GM13976 (cell line): ENCODE measurements around the gene PITX2.

Experiments
- DNase-seq: peaks from one replicate; pipeline ENCODE4 v3.0.0; 2012; ENCODE audit warnings: low spot score
- in situ Hi-C: fragments of 300-500 bp; cut with MboI; formaldehyde crosslinking; loops from one replicate; pipeline ENCODE4 v1.12.0; 2022; ENCODE audit warnings: low sequenced_read_pairs, mixed read lengths, inconsistent platforms; ENCODE audit not compliant: unreplicated experiment
- TF ChIP-seq, protein P1 (sequence below): IDR thresholded peaks from 2 replicates; pipeline ENCODE4 v1.5.1; 2012; ENCODE audit warnings: borderline replicate concordance, mild to moderate bottlenecking; ENCODE audit not compliant: insufficient read depth; ENCODE audit errors: extremely low read depth, missing control alignments, control extremely low read depth

Gene PITX2

DNA sequence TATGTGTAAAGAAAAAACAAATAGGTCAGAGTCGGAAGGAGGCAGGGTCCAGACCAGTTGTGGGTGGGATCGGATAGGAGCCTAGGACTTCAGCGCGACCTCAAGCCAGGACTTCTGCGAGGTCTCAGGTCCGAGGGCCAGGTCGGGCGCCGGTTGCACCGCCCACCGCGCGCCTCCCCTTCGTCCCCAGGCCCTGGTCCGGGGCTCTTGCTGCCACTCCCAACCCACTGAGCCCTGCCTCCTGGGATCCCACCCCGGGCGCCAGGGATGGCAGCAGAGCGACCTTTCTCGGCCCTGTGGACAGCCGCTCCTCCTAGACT, 12.3 kb downstream of the PITX2 start:
- in situ Hi-C loops, result no loop called here
- TF ChIP-seq, protein P1, sequence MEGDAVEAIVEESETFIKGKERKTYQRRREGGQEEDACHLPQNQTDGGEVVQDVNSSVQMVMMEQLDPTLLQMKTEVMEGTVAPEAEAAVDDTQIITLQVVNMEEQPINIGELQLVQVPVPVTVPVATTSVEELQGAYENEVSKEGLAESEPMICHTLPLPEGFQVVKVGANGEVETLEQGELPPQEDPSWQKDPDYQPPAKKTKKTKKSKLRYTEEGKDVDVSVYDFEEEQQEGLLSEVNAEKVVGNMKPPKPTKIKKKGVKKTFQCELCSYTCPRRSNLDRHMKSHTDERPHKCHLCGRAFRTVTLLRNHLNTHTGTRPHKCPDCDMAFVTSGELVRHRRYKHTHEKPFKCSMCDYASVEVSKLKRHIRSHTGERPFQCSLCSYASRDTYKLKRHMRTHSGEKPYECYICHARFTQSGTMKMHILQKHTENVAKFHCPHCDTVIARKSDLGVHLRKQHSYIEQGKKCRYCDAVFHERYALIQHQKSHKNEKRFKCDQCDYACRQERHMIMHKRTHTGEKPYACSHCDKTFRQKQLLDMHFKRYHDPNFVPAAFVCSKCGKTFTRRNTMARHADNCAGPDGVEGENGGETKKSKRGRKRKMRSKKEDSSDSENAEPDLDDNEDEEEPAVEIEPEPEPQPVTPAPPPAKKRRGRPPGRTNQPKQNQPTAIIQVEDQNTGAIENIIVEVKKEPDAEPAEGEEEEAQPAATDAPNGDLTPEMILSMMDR, result no peak
- no peak for DNase-seq

DNA sequence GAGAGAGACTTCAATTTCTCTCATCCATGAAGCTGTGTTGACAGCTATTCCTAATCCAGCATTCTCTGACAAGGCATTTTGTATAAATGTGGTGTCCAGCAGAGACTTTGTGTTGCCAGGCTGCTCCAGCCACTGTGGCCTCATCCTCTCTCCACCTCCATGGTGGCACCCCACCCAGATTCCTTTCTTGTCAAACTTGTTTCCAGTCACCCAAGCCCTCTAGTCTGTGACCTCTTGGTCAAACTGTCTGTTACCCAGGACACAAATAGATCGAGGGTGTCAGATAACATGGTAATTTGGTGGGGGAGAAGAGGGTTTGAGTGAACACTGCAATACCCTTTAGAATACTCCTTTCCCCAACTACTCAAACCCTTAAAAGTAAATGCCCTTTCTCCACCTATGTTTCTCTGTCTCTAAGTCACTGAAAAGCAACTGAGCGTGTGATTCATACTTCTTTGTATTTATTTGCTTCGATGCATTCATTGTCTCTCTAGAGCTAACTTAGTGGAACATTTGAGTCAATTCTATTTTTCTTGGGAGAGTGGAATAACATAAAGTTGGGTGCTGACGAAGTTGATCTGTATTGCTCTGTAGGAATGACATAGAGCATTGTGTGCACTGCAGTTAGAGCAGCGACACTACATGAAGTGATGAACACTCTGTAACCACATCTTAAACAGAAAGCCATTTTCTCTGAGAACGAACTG, 13.7 kb downstream of the PITX2 start:
- in situ Hi-C loops, result no loop called here
- TF ChIP-seq, protein P1, result no peak
- DNase-seq, result no peak

DNA sequence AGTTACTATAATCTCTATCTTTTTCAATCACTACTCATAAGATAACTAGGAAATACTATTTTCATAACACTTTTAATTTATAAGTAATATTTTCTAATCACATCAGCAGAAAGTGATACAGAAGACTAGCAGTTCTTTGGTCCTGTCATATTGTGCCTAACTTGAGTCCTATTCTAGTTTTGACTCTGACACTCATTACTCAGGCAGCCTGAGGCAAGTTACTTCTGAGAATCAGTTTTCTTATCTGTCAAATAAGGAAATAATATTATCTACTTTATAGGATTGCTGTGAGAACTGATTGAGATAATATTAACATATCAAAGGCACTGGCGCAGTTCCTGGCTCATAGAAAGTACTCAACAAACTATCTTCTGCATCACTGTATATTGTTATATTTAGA, 17.8 kb downstream of the PITX2 start:
- DNase-seq, result no peak
- TF ChIP-seq, protein P1, result no peak
- in situ Hi-C loops, result no loop called here

DNA sequence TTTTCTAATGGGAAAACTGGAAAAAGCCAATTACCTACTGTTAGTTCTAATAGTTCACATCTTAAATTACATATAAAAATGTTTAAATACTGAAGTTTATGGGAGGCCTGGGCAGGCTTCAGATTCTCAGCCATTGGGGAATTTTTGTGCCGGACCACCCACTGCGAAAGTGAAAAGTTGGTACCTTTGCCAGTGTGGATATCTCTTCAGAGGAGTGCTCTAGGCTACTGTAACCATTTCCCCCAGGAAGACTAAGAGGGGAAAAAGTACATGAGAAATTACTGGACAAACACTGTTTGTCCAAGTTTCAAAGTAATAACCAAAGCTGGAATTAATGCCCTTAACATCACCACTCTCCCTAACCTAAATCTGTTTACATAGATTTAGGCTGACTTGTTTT, 20.8 kb downstream of the PITX2 start:
- in situ Hi-C loops, result no loop called here
- DNase-seq, result no peak
- TF ChIP-seq, protein P1, result no peak

DNA sequence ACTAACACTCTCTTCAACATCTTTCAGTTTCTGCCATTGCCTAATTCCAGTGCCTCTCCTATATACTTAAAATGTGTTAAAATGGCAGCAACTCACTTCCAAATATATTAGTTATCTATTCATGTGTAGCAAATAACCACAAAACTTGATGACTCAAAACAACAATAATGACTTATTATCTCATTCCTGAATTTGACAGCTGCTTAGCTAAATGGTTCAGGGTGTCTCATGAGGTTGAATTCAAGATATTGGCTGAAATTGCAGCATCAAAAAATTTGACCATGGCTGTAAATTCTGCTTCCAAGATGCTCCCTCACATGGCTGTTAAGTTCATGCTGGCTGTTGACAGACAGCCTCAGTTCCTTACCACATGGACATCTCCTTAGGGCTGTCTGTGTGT, 25.3 kb downstream of the PITX2 start:
- in situ Hi-C loops, result no loop called here
- TF ChIP-seq, protein P1, result no peak
- no peak for DNase-seq

DNA sequence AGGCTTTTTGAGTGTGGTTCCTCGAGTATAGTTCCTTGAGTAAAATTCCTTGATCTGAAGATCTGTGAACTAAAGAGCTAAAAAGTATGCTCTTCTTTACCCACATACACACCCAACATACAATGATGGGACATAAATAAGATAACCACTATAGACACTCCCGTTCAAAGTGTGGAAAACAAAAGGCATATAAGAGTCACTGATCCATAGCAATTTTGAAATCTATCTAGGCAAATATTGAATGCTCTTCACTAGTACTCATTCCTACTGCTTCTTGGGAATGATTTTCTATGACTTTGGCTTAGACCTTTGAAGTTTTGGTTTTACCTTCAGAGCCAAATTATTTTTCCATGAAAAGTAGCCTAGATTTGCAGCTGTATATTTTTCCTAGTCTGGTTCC, 26.4 kb downstream of the PITX2 start:
- TF ChIP-seq, protein P1, result no peak
- no peak for DNase-seq
- in situ Hi-C loops, result no loop called here

DNA sequence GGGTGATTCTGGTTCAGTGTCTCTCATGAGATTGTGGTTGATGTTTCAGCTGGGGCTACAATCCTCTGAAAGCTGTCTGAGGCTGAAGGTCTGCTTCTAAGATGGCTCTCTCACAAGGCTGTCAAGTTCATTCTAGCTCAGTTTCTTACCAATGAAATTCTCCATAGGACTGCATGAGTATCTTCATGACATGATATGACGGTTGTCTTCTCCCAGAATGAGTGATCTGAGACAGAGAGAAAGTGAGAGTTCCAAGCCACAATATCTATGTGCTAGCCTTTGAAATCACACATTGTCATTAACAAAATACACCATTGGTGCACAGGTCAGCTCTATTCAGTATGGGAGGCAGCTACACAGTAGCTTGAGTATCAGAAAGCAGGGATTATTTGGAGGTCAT, 27.3 kb downstream of the PITX2 start:
- in situ Hi-C loops, result no loop called here

More for the DNA sequence above, 27.3 kb downstream of the PITX2 start:
- TF ChIP-seq, protein P1, result no peak
- no peak for DNase-seq
